ENCODE results near the gene DRC1. TPM values are rescaled to one million over a fixed set of nuclear protein-coding genes. Genes with fewer than 3 reads are reported as not detected.

DRC1 gene
- total RNA-seq, 1 experiment from 2014 or later = not detected

DNA sequence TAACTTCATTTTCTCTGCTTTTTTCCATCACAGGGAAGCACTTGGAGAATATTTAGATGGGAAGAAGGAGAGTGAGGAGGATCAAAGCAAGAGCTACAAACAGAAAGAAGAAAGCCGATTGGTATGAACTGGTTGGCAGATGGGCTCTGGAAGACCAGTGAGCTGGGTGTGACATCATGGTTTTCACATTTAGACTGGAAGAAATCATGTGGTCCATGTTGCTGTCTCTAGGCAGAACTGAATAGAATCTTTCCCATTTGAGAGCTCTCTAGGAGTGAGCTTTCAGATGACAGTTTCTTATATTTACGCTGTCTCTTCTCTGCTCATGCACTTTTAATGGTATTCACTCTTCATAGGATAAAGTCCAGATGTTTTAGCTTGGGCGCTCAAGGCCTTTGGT lies 12.6 kb downstream of the DRC1 start:
- ChIA-PET CTCF (no interaction called here), POLR2A (ENCODE audit: low non-redundant PET) (no interaction called here)
- Histone ChIP-seq H3K27ac (ENCODE audit: low read depth, low read length, poor library complexity, severe bottlenecking) (no peak overlapping the region), H3K9me3 (ENCODE audit: low read depth, low read length, poor library complexity, severe bottlenecking) (no peaks in the 10 kb centered on the region), H3K36me3 (ENCODE audit: insufficient read depth, low read length, poor library complexity, severe bottlenecking) (no peaks in the 10 kb centered on the region), H3K27me3 (replicated peaks; ENCODE audit: insufficient read depth, low read depth, low read length, poor library complexity) (no peaks in the 10 kb centered on the region), H3K4me3 (ENCODE audit: low read depth, low read length, poor library complexity, severe bottlenecking) (no peak overlapping the region), H3K4me1 (ENCODE audit: insufficient read depth, low read length, poor library complexity, severe bottlenecking) (no peaks in the 10 kb centered on the region)
- intact Hi-C loops (cut with micrococcal nuclease; ENCODE audit: unreplicated experiment) = no loop called here
- no TSS peak for BruUV-seq (replicated peaks)
- TF ChIP-seq EZH2 (IDR thresholded peaks at IDR 0.05; ENCODE audit: borderline replicate concordance, low read depth, low read length, poor library complexity, severe bottlenecking) = no peak
- TF ChIP-seq, protein P1, sequence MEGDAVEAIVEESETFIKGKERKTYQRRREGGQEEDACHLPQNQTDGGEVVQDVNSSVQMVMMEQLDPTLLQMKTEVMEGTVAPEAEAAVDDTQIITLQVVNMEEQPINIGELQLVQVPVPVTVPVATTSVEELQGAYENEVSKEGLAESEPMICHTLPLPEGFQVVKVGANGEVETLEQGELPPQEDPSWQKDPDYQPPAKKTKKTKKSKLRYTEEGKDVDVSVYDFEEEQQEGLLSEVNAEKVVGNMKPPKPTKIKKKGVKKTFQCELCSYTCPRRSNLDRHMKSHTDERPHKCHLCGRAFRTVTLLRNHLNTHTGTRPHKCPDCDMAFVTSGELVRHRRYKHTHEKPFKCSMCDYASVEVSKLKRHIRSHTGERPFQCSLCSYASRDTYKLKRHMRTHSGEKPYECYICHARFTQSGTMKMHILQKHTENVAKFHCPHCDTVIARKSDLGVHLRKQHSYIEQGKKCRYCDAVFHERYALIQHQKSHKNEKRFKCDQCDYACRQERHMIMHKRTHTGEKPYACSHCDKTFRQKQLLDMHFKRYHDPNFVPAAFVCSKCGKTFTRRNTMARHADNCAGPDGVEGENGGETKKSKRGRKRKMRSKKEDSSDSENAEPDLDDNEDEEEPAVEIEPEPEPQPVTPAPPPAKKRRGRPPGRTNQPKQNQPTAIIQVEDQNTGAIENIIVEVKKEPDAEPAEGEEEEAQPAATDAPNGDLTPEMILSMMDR (conservative IDR thresholded peaks at IDR 0.05; ENCODE audit: low read depth, low read length) = no peak
- DNase-seq (ENCODE audit: low spot score) = no peak

GRCh38 chr2:26421961-26422360 lies 20.2 kb downstream of the DRC1 start:
- TF ChIP-seq, protein P1 (conservative IDR thresholded peaks at IDR 0.05; ENCODE audit: low read depth, low read length) = no peak
- no peak for TF ChIP-seq EZH2 (IDR thresholded peaks at IDR 0.05; ENCODE audit: borderline replicate concordance, low read depth, low read length, poor library complexity, severe bottlenecking)
- Histone ChIP-seq H3K4me3 (ENCODE audit: low read depth, low read length, poor library complexity, severe bottlenecking) (no peak overlapping the region), H3K36me3 (ENCODE audit: insufficient read depth, low read length, poor library complexity, severe bottlenecking) (no peaks in the 10 kb centered on the region), H3K9me3 (ENCODE audit: low read depth, low read length, poor library complexity, severe bottlenecking) (no peaks in the 10 kb centered on the region), H3K27me3 (replicated peaks; ENCODE audit: insufficient read depth, low read depth, low read length, poor library complexity) (no peaks in the 10 kb centered on the region), H3K4me1 (ENCODE audit: insufficient read depth, low read length, poor library complexity, severe bottlenecking) (no peaks in the 10 kb centered on the region), H3K27ac (ENCODE audit: low read depth, low read length, poor library complexity, severe bottlenecking) (no peak overlapping the region)
- DNase-seq (ENCODE audit: low spot score) = no peak
- intact Hi-C loops (cut with micrococcal nuclease; ENCODE audit: unreplicated experiment) = no loop called here
- BruUV-seq (replicated peaks) = no TSS peak
- CTCF ChIA-PET = no interaction called here
- POLR2A ChIA-PET (ENCODE audit: low non-redundant PET) = interaction anchor here (0.7 kb wide), 1 partner anchor 46 kb away, joined by 14 read pairs; no protein-coding TSS in a partner anchor

GRCh38 chr2:26422947-26423629 lies 21.4 kb downstream of the DRC1 start:
- Histone ChIP-seq H3K36me3 (ENCODE audit: insufficient read depth, low read length, poor library complexity, severe bottlenecking) (no peaks in the 10 kb centered on the region), H3K4me1 (ENCODE audit: insufficient read depth, low read length, poor library complexity, severe bottlenecking) (no peaks in the 10 kb centered on the region), H3K9me3 (ENCODE audit: low read depth, low read length, poor library complexity, severe bottlenecking) (no peaks in the 10 kb centered on the region), H3K4me3 (ENCODE audit: low read depth, low read length, poor library complexity, severe bottlenecking) (no peak overlapping the region), H3K27ac (ENCODE audit: low read depth, low read length, poor library complexity, severe bottlenecking) (no peak overlapping the region), H3K27me3 (replicated peaks; ENCODE audit: insufficient read depth, low read depth, low read length, poor library complexity) (no peaks in the 10 kb centered on the region)
- ChIA-PET CTCF (interaction anchor here (0.6 kb wide), 1 partner anchor 322 kb away, joined by 10 read pairs; no protein-coding TSS in a partner anchor), POLR2A (ENCODE audit: low non-redundant PET) (no interaction called here)
- no TSS peak for BruUV-seq (replicated peaks)
- intact Hi-C loops (cut with micrococcal nuclease; ENCODE audit: unreplicated experiment) = no loop called here
- TF ChIP-seq EZH2 (IDR thresholded peaks at IDR 0.05; ENCODE audit: borderline replicate concordance, low read depth, low read length, poor library complexity, severe bottlenecking) = no peak
- TF ChIP-seq, protein P1 (conservative IDR thresholded peaks at IDR 0.05; ENCODE audit: low read depth, low read length) = no peak
- no peak for DNase-seq (ENCODE audit: low spot score)

Data from A673 (cell line).